ENCODE measurements around the gene WNK1. TPM values are rescaled to one million over a fixed set of nuclear protein-coding genes. Genes with fewer than 3 reads are reported as not detected.
"Not testable (repeated sequence)": the region's sequence is repeated elsewhere in the genome, so short reads cannot be mapped to it uniquely, and the experiment has no call there.

The WNK1 gene
- total RNA-seq, 6 experiments from 2014 or later = 79.5 to 106 (median 94.3) TPM

DNA sequence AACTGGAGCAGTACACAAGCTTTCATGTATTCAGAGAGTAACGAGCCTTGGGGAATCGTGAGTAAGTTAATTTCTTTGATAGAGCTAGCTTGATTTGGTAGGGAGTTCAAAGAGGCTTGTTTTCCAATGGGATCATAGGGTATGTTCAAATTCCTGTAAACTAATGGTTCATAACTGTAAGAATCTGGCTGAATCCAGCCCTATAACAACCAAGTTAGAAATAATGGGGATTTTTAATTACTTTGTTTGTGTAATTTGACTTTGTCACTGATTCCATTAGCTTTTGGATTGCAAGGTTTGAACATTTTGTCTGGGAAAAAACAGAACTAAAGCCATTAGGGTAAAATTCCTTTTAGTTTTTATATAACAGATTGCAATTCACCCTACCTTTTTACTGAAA lies 94.0 kb downstream of the WNK1 start:
- Mint-ChIP-seq H3K4me3 (no peak overlapping the region), H3K36me3 (ENCODE audit: low read depth) (peaks cover 18% of the 10 kb centered on the region), H3K4me1 (ENCODE audit: low read depth) (peaks cover 53% of the 10 kb centered on the region), H3K9me3 (no peaks in the 10 kb centered on the region; the same call in 1 of the 2 replicates), H3K27ac (no peak overlapping the region), H3K27me3 (ENCODE audit: insufficient read depth) (no peaks in the 10 kb centered on the region)
- TF ChIP-seq, protein P1, sequence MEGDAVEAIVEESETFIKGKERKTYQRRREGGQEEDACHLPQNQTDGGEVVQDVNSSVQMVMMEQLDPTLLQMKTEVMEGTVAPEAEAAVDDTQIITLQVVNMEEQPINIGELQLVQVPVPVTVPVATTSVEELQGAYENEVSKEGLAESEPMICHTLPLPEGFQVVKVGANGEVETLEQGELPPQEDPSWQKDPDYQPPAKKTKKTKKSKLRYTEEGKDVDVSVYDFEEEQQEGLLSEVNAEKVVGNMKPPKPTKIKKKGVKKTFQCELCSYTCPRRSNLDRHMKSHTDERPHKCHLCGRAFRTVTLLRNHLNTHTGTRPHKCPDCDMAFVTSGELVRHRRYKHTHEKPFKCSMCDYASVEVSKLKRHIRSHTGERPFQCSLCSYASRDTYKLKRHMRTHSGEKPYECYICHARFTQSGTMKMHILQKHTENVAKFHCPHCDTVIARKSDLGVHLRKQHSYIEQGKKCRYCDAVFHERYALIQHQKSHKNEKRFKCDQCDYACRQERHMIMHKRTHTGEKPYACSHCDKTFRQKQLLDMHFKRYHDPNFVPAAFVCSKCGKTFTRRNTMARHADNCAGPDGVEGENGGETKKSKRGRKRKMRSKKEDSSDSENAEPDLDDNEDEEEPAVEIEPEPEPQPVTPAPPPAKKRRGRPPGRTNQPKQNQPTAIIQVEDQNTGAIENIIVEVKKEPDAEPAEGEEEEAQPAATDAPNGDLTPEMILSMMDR (IDR thresholded peaks at IDR 0.05) = no peak
- DNase-seq = no peak

DNA sequence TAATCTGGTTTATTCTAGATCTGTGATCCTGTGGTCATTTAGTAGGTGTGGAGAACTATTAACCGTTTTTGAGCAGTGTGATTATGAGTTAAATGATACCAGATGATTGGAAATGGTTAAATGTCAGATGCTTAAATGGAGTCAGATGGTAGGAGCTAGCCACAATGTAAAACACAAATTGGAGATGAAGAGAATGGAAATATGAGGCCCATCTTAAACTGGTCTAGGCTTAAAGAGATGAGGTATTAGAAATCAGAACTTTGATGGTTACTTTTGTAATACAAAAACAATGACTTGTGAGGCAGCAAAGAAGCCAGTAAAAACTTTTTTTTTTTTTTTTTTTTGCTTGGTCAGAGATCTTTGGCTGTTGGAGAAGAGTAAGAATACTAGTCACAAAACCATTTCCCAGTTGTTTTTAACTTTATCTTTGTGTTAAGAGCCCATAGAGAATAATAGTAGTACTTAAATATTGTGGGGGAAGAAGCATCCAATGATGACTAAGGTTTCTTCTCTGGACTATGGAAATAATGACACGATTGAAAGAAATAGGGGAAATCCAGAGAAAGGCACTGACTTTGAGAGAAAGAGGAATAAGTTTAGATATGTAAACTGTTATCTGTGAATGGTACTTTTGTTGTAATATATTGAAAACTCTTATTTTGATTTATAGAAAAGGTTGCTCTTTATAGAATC lies 95.9 kb downstream of the WNK1 start:
- no peaks in the 10 kb centered on the region for H3K27me3 Mint-ChIP-seq (ENCODE audit: insufficient read depth)
- TF ChIP-seq, protein P1 (IDR thresholded peaks at IDR 0.05) = no peak
- H3K36me3 Mint-ChIP-seq (ENCODE audit: low read depth) = peaks cover 14% of the 10 kb centered on the region
- H3K9me3 Mint-ChIP-seq = no peaks in the 10 kb centered on the region; the same call in 1 of the 2 replicates
- no peak for DNase-seq
- peaks cover 61% of the 10 kb centered on the region for H3K4me1 Mint-ChIP-seq (ENCODE audit: low read depth)
- no peak overlapping the region for H3K4me3 Mint-ChIP-seq
- H3K27ac Mint-ChIP-seq = peak overlapping the region; percentile 64

DNA sequence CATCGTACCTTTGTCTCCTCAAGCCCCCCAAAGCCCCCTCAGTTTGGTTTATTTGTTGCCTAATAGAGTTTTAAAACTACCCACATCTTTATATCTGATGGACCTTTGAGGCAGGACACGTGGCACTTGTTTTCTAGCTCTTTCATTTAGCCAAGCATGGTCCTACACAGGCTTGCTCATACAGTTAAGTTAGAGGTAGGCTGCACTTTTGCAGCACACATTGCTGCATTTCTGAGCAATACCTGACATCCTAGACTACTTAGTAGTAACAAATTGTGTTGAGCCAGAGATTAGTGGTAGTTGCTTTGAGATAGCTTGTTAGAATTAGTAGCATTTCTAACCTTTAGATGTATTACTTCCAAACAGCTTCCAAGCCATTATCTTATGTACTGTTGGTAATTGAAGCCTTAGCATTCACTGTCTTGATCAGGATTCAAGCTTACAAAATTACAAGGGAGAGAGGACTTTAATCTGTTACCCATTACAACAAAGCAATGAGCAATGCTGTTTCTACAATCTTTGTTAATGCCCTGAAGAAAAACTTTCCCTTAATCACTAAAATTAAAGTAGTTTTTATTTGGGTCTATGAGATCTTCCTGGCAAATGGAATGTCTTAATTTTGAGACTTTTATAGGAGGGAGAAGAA lies 96.6 kb downstream of the WNK1 start:
- TF ChIP-seq, protein P1 (IDR thresholded peaks at IDR 0.05) = no peak
- H3K4me1 Mint-ChIP-seq (ENCODE audit: low read depth) = peaks cover 57% of the 10 kb centered on the region
- H3K27me3 Mint-ChIP-seq (ENCODE audit: insufficient read depth) = no peaks in the 10 kb centered on the region
- H3K9me3 Mint-ChIP-seq = no peaks in the 10 kb centered on the region; the same call in 1 of the 2 replicates
- H3K4me3 Mint-ChIP-seq = no peak overlapping the region
- H3K27ac Mint-ChIP-seq = 0 out of 2 replicates have a peak overlapping the region, but pooled peaks have one; percentile 64
- no peak for DNase-seq
- H3K36me3 Mint-ChIP-seq (ENCODE audit: low read depth) = peaks cover 14% of the 10 kb centered on the region

DNA sequence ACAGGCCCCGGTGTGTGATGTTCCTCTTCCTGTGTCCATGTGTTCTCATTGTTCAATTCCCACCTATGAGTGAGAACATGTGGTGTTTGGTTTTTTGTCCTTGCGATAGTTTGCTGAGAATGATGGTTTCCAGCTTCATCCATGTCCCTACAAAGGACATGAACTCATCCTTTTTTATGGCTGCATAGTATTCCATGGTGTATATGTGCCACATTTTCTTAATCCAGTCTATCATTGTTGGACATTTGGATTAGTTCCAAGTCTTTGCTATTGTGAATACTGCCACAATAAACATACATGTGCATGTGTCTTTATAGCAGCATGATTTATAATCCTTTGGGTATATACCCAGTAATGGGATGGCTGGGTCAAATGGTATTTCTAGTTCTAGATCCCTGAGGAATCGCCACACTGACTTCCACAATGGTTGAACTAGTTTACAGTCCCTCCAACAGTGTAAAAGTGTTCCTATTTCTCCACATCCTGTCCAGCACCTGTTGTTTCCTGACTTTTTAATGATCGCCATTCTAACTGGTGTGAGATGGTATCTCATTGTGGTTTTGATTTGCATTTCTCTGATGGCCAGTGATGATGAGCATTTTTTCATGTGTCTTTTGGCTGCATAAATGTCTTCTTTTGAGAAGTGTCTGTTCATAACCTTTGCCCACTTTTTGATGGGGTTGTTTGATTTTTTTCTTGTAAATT lies 97.5 kb downstream of the WNK1 start:
- H3K4me1 Mint-ChIP-seq (ENCODE audit: low read depth) = peaks cover 59% of the 10 kb centered on the region
- H3K9me3 Mint-ChIP-seq; DNase-seq; H3K4me3 Mint-ChIP-seq; H3K27ac Mint-ChIP-seq; H3K27me3 Mint-ChIP-seq (ENCODE audit: insufficient read depth): not testable (repeated sequence)
- H3K36me3 Mint-ChIP-seq (ENCODE audit: low read depth) = peaks cover 14% of the 10 kb centered on the region

DNA sequence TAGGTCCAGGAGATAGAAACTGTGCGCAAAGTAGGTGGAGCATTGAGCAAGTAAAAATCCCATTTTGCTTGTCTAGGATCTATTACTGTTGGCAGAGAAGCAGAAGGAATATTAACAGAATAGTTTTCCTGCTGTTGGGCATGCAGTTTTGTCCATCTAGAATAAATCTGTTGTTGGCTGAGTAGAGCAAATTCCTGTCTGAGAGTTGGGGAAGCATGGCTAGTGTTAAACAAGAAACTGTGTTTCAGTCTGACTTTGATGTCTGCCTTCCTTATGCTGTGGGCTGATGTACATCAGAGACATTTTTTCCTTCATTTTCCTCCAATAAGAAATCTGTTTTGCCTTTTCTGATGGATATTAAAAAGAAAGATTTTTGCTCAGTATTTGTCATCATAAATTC lies 99.0 kb downstream of the WNK1 start:
- H3K27ac Mint-ChIP-seq = peak overlapping the region; percentile 79
- no peaks in the 10 kb centered on the region; the same call in 1 of the 2 replicates for H3K9me3 Mint-ChIP-seq
- H3K4me1 Mint-ChIP-seq (ENCODE audit: low read depth) = peaks cover 62% of the 10 kb centered on the region
- H3K36me3 Mint-ChIP-seq (ENCODE audit: low read depth) = peaks cover 14% of the 10 kb centered on the region
- H3K4me3 Mint-ChIP-seq = peak overlapping the region; percentile 75
- TF ChIP-seq, protein P1 (IDR thresholded peaks at IDR 0.05) = no peak
- H3K27me3 Mint-ChIP-seq (ENCODE audit: insufficient read depth) = no peaks in the 10 kb centered on the region
- no peak for DNase-seq

All from HFFc6 (cell line).